HepG2 (cell line): ENCODE measurements around the gene ATP1A2. TPM values are rescaled to one million over a fixed set of nuclear protein-coding genes. Genes with fewer than 3 reads are reported as not detected.

Source experiments
- ATAC-seq: fragments of 200-7000 bp; cut with Tn5 transposase; 3 replicates; pipeline ENCODE4 v1.9.1; 2020; ENCODE audit warnings: mild to moderate bottlenecking, moderate library complexity
- BruUV-seq: library from RNA; stranded (reverse); fragments of 400-500 nt; replicated peaks from 2 replicates; lab custom pipeline; 2021; lab: Mats Ljungman, UMichigan
- CTCF ChIA-PET: fragments of 300-600 bp; formaldehyde crosslinking; extraction: SDS; loops from one replicate; lab custom pipeline; 2021; ENCODE audit warnings: low total read pairs, inconsistent platforms, low intra/inter-chr PET ratio; lab: Yijun Ruan, JAX
- POLR2A ChIA-PET: fragments of 350-600 bp; sonication (Branson Sonifier 250); formaldehyde crosslinking; loops from one replicate; lab custom pipeline; 2020; ENCODE audit warnings: antibody characterized with exemption, inconsistent platforms; lab: Yijun Ruan, JAX
- DNase-seq: peaks from one replicate; pipeline ENCODE4 v3.0.0-alpha.2; 2015; ENCODE audit warnings: low spot score
- FAIRE-seq: peaks from 3 replicates; lab custom pipeline; 2011; peaks lifted over from hg19 to GRCh38; lab: Jason Lieb, UNC
- H2AFZ ChIP-seq: one replicate; pipeline ENCODE4 v1.6.1; 2011; ENCODE audit warnings: low read length, inconsistent platforms
- H3K27ac ChIP-seq: fragments of 300-600 bp; 3 replicates; pipeline ENCODE4 v1.8.0; 2011; ENCODE audit warnings: mixed run types, mild to moderate bottlenecking, mixed read lengths, low read length, inconsistent platforms; ENCODE audit not compliant: insufficient read depth; ENCODE audit errors: extremely low read length
- H3K27me3 ChIP-seq, 2 experiments: fragments of 200-600 bp in 1 of 2; 2 replicates in 1 of 2; 3 replicates in 1 of 2; pipeline versions ENCODE4 v1.6.0 to v1.8.0; 2011; ENCODE audit warnings: low read length in 2 of 2, mild to moderate bottlenecking in 2 of 2, moderate library complexity in 2 of 2, inconsistent platforms in 1 of 2; ENCODE audit not compliant: insufficient read depth in 2 of 2, control insufficient read depth in 1 of 2
- H3K36me3 ChIP-seq, 2 experiments: fragments of 200-600 bp in 1 of 2; replicated peaks in 1 of 2; 2 replicates in 1 of 2; 3 replicates in 1 of 2; pipeline versions ENCODE4 v1.5.1 to v1.8.0; 2011; ENCODE audit warnings: low read length in 2 of 2, inconsistent platforms in 1 of 2; ENCODE audit not compliant: insufficient read depth in 2 of 2, control insufficient read depth in 1 of 2
- H3K4me1 ChIP-seq: 2 replicates; pipeline ENCODE4 v1.5.1; 2012; ENCODE audit warnings: low read length, inconsistent platforms; ENCODE audit not compliant: insufficient read depth
- H3K4me2 ChIP-seq: 2 replicates; pipeline ENCODE4 v1.6.0; 2011; ENCODE audit warnings: low read depth, low read length, inconsistent platforms
- H3K4me3 ChIP-seq, 3 experiments: fragments of 200-600 bp in 1 of 3; sonication (generic), shearing (Covaris generic) in 1 of 3; replicated peaks in 1 of 3; 2 replicates each; pipeline ENCODE4 v1.5.1; 2011 to 2016; ENCODE audit warnings: low read length in 3 of 3, inconsistent platforms in 2 of 3, low read depth in 2 of 3, mild to moderate bottlenecking in 2 of 3, control low read depth in 1 of 3, mixed read lengths in 1 of 3; ENCODE audit not compliant: insufficient read depth in 1 of 3
- H3K79me2 ChIP-seq: one replicate; pipeline ENCODE4 v1.6.1; 2011; ENCODE audit warnings: low read length, inconsistent platforms; ENCODE audit not compliant: insufficient read depth
- H3K9ac ChIP-seq: 2 replicates; pipeline ENCODE4 v1.6.0; 2011; ENCODE audit warnings: mild to moderate bottlenecking, low read depth, low read length, inconsistent platforms; ENCODE audit not compliant: insufficient read depth
- H3K9me3 ChIP-seq: 2 replicates; pipeline ENCODE4 v1.5.1; 2012; ENCODE audit warnings: mild to moderate bottlenecking, low read length
- H4K20me1 ChIP-seq: 2 replicates; pipeline ENCODE4 v1.6.0; 2011; ENCODE audit warnings: inconsistent platforms, mild to moderate bottlenecking, low read length, moderate library complexity; ENCODE audit not compliant: insufficient read depth
- CBX2 ChIP-seq, 2 experiments: fragments of 200-600 bp in 1 of 2; sonication (generic); formaldehyde crosslinking in 1 of 2; IDR thresholded peaks; 2 replicates each; pipeline versions ENCODE4 v1.7.0 to v1.8.1; 2018 to 2022; ENCODE audit warnings: low read depth in 2 of 2, low read length in 1 of 2, mild to moderate bottlenecking in 1 of 2, missing genetic modification reagents in 1 of 2
- CREM ChIP-seq, 2 experiments: sonication (generic) in 1 of 2; formaldehyde crosslinking in 1 of 2; IDR thresholded peaks; 2 replicates each; pipeline versions ENCODE4 v1.4.0 to v1.6.1; 2016 to 2020; ENCODE audit warnings: antibody characterized with exemption in 1 of 2, mild to moderate bottlenecking in 1 of 2, missing genetic modification reagents in 1 of 2
- GABPB1 ChIP-seq: IDR thresholded peaks from 2 replicates; pipeline ENCODE4 v1.6.1; 2016; ENCODE audit warnings: mild to moderate bottlenecking, missing genetic modification reagents, moderate library complexity, missing compliant biosample characterization
- HNF4A ChIP-seq: sonication (generic); formaldehyde crosslinking; IDR thresholded peaks from 2 replicates; pipeline ENCODE4 v1.4.0; 2020; ENCODE audit warnings: missing genetic modification reagents
- HNRNPL ChIP-seq: fragments of 200-400 bp; formaldehyde crosslinking; IDR thresholded peaks from 2 replicates; pipeline ENCODE4 v1.6.1; 2017; ENCODE audit warnings: mild to moderate bottlenecking, low read depth, low read length
- KLF9 ChIP-seq: IDR thresholded peaks from 2 replicates; pipeline ENCODE4 v1.6.1; 2016; ENCODE audit warnings: low read depth
- PCBP2 ChIP-seq: fragments of 200-400 bp; formaldehyde crosslinking; optimal IDR thresholded peaks from 2 replicates; pipeline ENCODE3; 2018; ENCODE audit warnings: low read length, low read depth; ENCODE audit not compliant: poor library complexity, severe bottlenecking
- PRDM4 ChIP-seq: sonication (generic); formaldehyde crosslinking; IDR thresholded peaks from 2 replicates; pipeline ENCODE4 v1.9.0; 2021; ENCODE audit warnings: missing genetic modification reagents, borderline replicate concordance
- RAD21 ChIP-seq: fragments of 450-650 bp; formaldehyde crosslinking; IDR thresholded peaks from 2 replicates; pipeline ENCODE4 v1.5.0; 2020; ENCODE audit warnings: mild to moderate bottlenecking
- RFX1 ChIP-seq: fragments of 450-650 bp; IDR thresholded peaks from 2 replicates; pipeline ENCODE4 v1.6.1; 2017
- SAP130 ChIP-seq: IDR thresholded peaks from 2 replicates; pipeline ENCODE4 v1.6.1; 2016; ENCODE audit warnings: low read depth
- TCF7L2 ChIP-seq: IDR thresholded peaks from 2 replicates; pipeline ENCODE4 v1.6.1; 2011; ENCODE audit warnings: mild to moderate bottlenecking, low read depth, low read length, moderate library complexity
- ZNF546 ChIP-seq: sonication (generic); formaldehyde crosslinking; conservative IDR thresholded peaks from 2 replicates; pipeline ENCODE4 v1.8.1; 2023; ENCODE audit warnings: mild to moderate bottlenecking, missing genetic modification reagents
- WGBS: methylation state at CpG from one replicate; pipeline ENCODE4 v1.1.6; 2017; ENCODE audit warnings: low lambda C conversion rate; 5-methylcytosine and 5-hydroxymethylcytosine counted together
- in situ Hi-C: cut with HindIII; loops from 2 replicates; pipeline ENCODE4 v1.10.0; 2017; ENCODE audit warnings: low pct_unique_long_range_greater_than_20kb; ENCODE audit not compliant: extremely low pct_ligation_motif_present
- intact Hi-C: fragments of 100-400 bp; cut with micrococcal nuclease; formaldehyde crosslinking; loops from one replicate; pipeline ENCODE4 v1.10.0; 2022; ENCODE audit not compliant: unreplicated experiment
- polyA plus RNA-seq, 8 experiments: library from polyadenylated mRNA; depleted of rRNA in 3 of 8; stranded (reverse) in 7 of 8; unstranded in 1 of 8; fragments of >200 nt; fragmentation: Illumina TruSeq in 4 of 8; extraction: Trizol in 4 of 8; gene quantifications; 2 replicates each; pipeline versions ENCODE4 v1.2.1 to v1.2.3, GENCODE V29; 2011 to 2016; ENCODE audit warnings: low read depth in 4 of 8, missing spikeins in 1 of 8, mixed read lengths in 1 of 8; ENCODE audit not compliant: insufficient read depth in 1 of 8
- total RNA-seq, 5 experiments: library from RNA; depleted of rRNA; stranded (reverse); fragments of >200 nt; fragmentation: Illumina TruSeq; extraction: Trizol; gene quantifications; 2 replicates each; pipeline ENCODE4 v1.2.3, GENCODE V29; 2016; ENCODE audit warnings: low read depth in 1 of 5
- TF ChIP-seq, protein P1 (sequence below): sonication (generic); formaldehyde crosslinking; IDR thresholded peaks from 2 replicates; pipeline ENCODE4 v1.5.1; 2020; ENCODE audit warnings: missing genetic modification reagents, mild to moderate bottlenecking, borderline replicate concordance

Gene ATP1A2
- total and polyA plus RNA-seq, 2 of the 13 experiments (the other 11 are each of a cell fraction or from before 2014, with no cell fraction given): 0.16 TPM; not detected in 1

GRCh38 chr1:160090760-160091159 lies 24.8 kb upstream of the ATP1A2 start:
- TF ChIP-seq HNF4A (CRISPR knock-in tag) (no peak), RFX1 (no peak), CBX2 (IDR thresholded peaks at IDR 0.05; ENCODE audit: low read depth, low read length) (no peak), CBX2 (CRISPR knock-in tag; IDR thresholded peaks at IDR 0.05; ENCODE audit: low read depth) (no peak), GABPB1 (no peak), ZNF546 (CRISPR knock-in tag) (no peak), HNRNPL (no peak), TCF7L2 (no peak), PCBP2 (no peak)
- DNase-seq: no peak
- ATAC-seq: no peak
- BruUV-seq: no TSS peak
- H4K20me1 ChIP-seq: no peaks in the 10 kb centered on the region
- in situ Hi-C loops: no loop called here
- H2AFZ ChIP-seq: no peak overlapping the region
- FAIRE-seq: no peak
- H3K79me2 ChIP-seq: no peaks in the 10 kb centered on the region
- H3K9ac ChIP-seq: no peak overlapping the region
- H3K9me3 ChIP-seq: no peaks in the 10 kb centered on the region
- ChIA-PET CTCF (no interaction called here), POLR2A (no interaction called here)
- H3K4me2 ChIP-seq: no peak overlapping the region
- no peak overlapping the region for H3K27ac ChIP-seq
- intact Hi-C loops: no loop called here
- H3K4me1 ChIP-seq: peaks cover 23% of the 10 kb centered on the region
- WGBS: 98% methylated on average over 4 of the region's 4 CpGs
- peaks cover 10 to 13% of the 10 kb centered on the region in 2 experiments; a peak in 4 of 5 replicates for H3K36me3 ChIP-seq
- no peaks in the 10 kb centered on the region for H3K27me3 ChIP-seq
- no peak overlapping the region for H3K4me3 ChIP-seq

DNA sequence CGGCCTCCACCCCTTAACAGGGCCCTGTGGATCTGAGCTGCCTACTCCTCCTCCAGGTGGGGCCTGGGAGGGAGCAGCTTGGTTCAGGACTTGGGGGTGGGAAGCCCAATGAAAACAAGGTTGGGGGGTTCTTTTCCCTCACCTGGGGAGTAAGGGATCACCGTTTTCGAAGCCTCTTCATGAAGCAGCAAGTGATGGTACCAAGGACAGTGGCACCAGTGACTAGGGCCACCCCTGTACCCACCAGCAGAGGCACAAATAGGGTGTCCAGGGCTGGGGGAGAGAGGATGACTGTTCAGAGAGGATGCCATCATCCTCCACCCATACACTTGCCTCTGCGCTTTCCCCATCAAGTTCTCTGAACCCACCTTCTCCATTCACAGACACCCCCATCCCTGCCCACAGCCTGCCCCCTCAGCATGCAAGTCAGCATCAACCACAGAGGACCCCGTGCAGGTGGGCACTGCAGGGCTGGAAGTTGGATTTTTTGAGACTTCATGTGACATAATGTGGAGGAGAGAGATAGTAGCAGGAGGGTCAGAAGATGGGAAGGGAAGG lies 23.8 kb upstream of the ATP1A2 start:
- no peaks in the 10 kb centered on the region for H3K9me3 ChIP-seq
- POLR2A ChIA-PET: no interaction called here
- peaks cover 33% of the 10 kb centered on the region for H3K4me1 ChIP-seq
- in situ Hi-C loops: no loop called here
- no peak overlapping the region for H3K4me2 ChIP-seq
- H3K9ac ChIP-seq: no peak overlapping the region
- no peak overlapping the region for H3K27ac ChIP-seq
- intact Hi-C loops: no loop called here
- ATAC-seq (no peak), FAIRE-seq (no peak), DNase-seq (no peak)
- H3K4me3 ChIP-seq: no peak overlapping the region
- BruUV-seq: no TSS peak
- peaks cover 10 to 13% of the 10 kb centered on the region in 2 experiments; a peak in 4 of 5 replicates for H3K36me3 ChIP-seq
- 96% methylated on average over 5 of the region's 5 CpGs for WGBS
- H4K20me1 ChIP-seq: no peaks in the 10 kb centered on the region
- CTCF ChIA-PET: no interaction called here
- no peak overlapping the region for H2AFZ ChIP-seq
- H3K27me3 ChIP-seq: no peaks in the 10 kb centered on the region
- H3K79me2 ChIP-seq: peaks cover 5% of the 10 kb centered on the region
- TF ChIP-seq, protein P1, sequence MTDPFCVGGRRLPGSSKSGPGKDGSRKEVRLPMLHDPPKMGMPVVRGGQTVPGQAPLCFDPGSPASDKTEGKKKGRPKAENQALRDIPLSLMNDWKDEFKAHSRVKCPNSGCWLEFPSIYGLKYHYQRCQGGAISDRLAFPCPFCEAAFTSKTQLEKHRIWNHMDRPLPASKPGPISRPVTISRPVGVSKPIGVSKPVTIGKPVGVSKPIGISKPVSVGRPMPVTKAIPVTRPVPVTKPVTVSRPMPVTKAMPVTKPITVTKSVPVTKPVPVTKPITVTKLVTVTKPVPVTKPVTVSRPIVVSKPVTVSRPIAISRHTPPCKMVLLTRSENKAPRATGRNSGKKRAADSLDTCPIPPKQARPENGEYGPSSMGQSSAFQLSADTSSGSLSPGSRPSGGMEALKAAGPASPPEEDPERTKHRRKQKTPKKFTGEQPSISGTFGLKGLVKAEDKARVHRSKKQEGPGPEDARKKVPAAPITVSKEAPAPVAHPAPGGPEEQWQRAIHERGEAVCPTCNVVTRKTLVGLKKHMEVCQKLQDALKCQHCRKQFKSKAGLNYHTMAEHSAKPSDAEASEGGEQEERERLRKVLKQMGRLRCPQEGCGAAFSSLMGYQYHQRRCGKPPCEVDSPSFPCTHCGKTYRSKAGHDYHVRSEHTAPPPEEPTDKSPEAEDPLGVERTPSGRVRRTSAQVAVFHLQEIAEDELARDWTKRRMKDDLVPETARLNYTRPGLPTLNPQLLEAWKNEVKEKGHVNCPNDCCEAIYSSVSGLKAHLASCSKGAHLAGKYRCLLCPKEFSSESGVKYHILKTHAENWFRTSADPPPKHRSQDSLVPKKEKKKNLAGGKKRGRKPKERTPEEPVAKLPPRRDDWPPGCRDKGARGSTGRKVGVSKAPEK (CRISPR knock-in tag): no peak
- no peak for TF ChIP-seq CREM (IDR thresholded peaks at IDR 0.05)
- no peak for TF ChIP-seq CREM (CRISPR knock-in tag; IDR thresholded peaks at IDR 0.05)
- TF ChIP-seq SAP130 (CRISPR knock-in tag): no peak
- TF ChIP-seq KLF9 (CRISPR knock-in tag): no peak
- TF ChIP-seq PRDM4 (CRISPR knock-in tag): no peak
- no peak for TF ChIP-seq RAD21
